Activated CD4-positive, alpha-beta T cell treated with anti-CD3 and anti-CD28 coated beads, Interleukin-2, amount 50 U/mL, for 4 hours (primary cell): ENCODE data around the gene KMT2E.

Experiments
- DNase-seq, 2 experiments: peaks; one replicate each; pipeline ENCODE4 v3.0.0-alpha.2; 2020

KMT2E gene

DNA sequence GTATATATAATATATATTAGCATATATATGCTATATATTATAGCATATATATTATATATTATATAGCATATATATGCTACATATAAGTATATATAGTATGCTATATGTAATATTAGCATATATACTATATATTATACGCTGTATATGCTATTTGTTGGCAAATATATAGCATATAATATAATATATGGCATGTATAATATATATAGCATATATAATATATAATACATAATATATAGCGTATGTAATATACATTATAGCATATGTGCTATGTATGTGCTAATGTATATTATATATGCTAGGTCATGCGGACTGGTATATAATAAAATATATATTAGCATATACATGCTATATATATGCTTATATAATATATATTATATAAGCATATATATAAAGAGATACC lies 72.8 kb downstream of the KMT2E start:
- no peak for DNase-seq

DNA sequence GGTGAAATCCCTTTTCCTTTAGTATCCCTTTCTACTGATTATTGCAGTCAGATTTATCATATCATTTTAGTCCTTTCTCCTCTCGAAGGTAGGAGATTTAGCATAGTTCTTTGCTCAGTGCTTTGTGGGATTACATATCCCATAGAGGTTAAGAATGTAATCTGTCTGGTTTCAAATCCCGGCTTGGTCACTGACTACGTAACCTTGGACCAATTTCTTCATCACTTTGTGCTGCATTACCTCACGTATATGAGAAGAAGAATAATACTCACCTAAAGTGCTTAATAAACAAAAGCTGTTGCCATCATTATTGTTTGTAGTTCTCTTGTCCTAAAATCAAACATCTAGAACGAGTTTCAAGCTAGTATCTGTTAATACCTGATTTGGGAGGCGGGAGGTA lies 74.0 kb downstream of the KMT2E start:
- DNase-seq: no peak

DNA sequence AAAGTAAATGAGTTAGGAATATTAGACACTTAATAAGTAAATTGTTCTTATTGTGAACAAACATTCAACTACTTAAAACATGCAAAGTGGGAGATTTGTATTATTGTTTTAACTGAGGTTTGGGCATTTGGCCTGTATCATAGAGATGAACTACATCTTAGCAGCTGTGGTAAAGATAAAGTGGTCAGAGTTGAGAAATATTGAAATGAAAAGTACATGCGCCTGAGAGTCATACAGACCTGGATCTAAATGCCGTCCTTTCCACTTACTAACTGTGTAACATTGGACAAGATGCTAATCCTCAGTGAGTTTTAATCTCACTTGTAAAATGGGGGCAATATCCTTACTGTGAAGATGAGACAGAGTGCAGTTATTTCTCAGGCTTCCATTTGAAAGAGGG lies 74.5 kb downstream of the KMT2E start:
- no peak for DNase-seq

DNA sequence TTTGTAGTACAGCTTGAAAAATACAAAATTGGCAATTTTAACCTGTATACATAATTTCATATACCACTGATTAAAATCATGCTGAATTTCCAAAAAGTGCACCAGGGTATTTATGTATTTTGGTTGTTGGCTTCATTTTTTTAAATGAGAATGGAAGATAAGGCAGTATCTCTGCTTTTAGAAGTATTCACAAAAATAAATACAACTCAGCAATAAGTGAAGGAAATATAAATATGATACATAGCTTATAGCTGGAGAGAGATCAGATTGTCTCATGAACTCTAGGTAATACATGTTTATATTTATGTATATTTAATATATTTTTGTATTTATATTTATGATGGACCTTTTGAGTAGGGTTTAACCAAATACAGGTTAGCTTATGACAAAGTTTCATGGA lies 81.0 kb downstream of the KMT2E start:
- no peak for DNase-seq

DNA sequence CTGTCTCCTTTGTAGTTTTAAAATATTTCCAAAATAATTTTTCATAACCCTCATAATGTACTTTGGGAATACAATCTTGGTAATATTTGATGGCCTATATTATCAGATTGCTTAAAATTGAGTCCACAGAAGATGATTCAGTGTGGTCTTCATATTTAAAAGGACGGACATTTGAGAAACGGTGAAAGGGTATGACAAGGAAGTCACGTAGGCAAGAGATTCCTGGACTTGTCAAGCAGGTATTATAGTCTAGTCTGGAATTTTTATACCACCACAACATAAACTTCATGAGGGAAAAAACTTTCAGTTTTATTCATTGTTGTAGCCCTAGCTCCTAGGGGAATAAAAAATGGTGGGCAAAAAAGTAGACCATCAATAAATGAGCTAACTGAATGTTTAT lies 82.3 kb downstream of the KMT2E start:
- no peak for DNase-seq

DNA sequence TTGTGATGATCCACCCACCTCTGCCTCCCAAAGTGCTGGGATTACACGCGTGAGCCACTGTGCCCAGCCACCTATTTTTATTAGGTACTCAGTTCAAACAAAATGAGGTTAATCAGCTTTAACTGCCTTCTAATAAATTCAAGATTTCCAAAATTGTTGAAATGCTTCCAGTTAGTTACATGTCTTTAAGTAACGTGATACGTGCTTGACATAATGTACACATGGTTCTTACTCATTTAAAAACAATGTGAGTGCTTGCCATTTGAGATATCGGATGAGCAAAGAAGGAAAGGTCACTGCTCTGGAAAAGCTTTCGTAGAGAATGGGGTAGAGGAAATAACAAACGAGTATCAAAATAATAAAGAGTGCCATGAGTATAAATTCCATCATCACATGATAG lies 83.6 kb downstream of the KMT2E start:
- DNase-seq: no peak

DNA sequence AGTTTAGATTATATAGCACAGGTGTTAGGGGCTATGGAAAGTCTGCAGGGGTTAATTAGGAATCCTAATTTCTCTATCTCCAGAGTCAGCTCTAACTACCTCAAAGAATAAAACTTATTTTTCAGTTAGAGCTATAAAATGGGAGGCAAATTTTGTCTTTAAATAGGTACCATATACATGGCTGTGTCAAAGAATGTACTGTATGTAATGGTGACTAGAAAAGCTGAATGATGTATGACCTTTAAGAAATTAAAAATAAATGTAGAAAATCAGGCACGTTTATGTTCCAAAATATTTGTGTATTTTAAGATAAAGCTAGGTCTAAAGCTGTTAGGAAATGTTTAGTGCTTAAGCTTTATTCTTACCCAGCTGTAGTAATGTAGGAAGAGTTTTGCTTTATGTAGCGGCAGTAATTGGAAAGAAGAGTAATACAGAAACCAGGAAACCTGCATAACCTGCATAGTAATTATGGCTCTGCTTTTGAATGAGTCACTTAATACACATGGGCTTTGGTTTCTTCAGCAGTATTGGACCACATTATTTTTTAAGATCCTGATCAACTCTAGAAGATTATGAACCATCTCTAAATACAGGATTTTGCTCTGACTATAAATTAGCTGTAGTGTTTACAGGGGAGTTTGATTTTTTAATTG lies 85.0 kb downstream of the KMT2E start:
- DNase-seq: no peak

DNA sequence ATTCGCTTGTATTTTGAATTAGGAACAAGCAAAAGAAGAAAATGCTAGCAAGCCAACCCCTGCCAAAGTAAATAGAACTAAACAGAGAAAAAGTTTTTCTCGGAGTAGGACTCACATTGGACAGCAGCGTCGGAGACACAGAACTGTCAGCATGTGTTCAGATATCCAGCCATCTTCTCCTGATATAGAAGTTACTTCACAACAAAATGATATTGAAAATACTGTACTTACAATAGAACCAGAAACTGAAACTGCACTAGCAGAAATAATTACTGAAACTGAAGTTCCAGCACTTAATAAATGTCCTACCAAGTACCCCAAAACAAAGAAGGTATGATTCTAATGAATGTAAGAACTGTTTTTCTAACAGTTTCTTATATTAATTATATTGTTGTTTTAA lies 87.9 kb downstream of the KMT2E start:
- no peak for DNase-seq

DNA sequence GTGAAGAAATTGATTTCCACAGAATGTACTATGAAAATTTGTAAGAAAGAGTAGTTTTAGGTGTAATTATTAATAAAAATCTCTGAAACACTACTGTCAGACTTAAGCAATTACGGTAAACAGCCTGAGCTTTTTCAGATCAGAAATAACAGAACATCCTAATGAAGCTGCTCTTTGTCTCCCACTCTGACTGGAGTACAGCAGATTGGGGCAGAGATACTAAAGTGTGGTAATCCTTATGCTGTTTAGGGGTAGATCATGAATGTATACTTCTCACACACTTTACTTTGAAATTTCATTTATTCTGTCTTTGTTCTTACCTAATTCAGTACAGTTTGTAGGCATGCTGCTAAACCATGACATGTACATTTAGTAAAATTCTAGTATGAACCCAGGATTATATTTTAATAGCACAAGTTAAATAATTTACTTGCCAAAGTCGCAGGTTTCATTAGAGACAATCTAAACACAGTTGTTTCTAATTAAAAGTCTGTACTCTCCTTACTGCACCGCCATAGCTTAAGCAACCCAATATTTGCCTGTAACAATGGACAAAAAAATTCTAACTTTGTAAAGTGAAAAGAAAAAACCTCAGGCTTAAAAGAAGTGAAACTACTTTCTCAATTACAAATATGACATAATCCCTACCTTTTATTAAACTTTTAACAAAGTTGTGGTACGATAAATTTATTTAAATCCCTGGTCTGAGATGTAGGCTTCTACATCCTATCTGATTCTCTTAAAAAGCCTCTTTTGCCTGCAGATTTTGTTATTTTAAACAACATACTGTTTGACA lies 88.8 kb downstream of the KMT2E start:
- DNase-seq: no peak

DNA sequence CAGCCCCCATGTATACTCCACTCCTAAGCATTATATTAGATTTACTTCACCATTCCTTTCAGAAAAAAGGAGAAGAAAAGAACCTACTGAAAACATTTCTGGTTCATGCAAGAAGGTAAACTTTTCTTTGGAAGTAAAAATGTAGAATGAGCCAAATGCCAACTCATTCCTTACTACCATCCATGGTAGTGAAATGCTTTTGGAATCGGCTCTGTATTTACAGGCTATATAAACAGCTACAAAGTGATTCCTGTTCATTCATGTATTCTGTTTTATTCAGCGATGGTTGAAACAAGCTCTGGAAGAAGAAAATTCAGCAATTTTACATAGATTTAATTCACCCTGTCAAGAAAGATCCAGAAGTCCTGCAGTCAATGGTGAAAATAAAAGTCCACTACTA lies 91.6 kb downstream of the KMT2E start:
- no peak for DNase-seq

DNA sequence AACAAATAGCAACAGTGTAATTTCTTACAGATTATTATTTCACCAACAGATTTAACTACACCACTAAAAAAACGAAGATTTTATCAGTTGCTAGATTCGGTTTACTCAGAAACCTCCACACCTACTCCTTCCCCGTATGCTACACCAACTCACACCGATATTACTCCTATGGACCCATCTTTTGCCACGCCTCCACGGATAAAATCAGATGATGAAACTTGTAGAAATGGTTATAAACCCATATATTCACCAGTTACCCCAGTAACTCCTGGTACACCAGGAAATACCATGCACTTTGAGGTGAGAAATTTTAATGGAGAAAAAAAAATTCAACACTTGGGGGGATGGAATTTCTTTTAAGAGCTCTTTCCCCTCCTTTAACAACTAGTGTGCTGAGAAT lies 92.5 kb downstream of the KMT2E start:
- DNase-seq: no peak

DNA sequence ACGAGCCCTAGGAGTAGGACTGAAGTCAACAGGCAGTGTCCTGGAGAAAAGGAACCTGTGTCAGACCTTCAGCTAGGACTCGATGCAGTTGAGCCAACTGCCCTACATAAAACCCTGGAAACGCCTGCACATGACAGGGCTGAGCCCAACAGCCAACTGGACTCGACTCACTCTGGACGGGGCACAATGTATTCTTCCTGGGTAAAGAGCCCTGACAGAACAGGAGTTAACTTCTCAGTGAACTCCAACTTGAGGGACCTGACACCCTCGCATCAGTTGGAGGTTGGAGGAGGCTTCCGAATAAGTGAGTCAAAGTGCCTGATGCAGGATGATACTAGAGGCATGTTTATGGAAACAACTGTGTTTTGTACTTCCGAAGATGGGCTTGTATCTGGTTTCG lies 93.5 kb downstream of the KMT2E start:
- no peak for DNase-seq

DNA sequence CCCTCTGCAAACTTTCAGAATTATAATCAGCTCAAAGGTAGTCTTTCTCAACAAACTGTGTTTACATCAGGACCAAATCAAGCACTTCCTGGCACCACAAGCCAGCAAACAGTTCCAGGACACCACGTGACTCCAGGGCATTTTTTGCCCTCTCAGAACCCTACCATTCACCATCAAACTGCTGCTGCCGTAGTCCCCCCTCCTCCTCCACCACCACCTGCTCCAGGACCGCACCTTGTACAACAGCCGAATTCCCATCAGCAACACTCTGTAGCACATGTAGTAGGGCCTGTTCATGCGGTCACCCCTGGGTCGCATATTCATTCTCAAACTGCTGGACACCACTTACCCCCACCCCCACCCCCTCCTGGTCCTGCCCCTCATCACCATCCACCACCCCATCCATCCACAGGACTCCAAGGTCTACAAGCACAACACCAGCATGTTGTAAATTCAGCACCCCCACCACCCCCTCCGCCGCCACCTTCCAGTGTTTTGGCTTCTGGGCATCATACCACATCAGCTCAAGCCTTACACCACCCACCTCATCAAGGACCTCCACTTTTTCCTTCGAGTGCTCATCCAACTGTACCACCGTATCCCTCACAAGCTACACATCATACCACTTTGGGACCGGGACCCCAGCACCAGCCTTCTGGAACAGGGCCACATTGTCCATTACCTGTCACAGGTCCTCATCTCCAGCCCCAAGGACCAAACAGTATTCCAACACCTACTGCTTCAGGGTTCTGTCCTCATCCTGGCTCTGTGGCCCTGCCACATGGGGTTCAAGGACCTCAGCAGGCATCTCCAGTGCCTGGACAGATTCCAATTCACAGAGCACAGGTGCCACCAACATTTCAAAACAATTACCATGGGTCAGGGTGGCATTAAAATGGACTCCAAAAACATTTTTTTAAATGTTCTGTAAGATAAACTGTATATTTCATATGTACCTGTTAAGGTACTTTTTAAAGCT lies 98.7 kb downstream of the KMT2E start:
- DNase-seq: no peak

DNA sequence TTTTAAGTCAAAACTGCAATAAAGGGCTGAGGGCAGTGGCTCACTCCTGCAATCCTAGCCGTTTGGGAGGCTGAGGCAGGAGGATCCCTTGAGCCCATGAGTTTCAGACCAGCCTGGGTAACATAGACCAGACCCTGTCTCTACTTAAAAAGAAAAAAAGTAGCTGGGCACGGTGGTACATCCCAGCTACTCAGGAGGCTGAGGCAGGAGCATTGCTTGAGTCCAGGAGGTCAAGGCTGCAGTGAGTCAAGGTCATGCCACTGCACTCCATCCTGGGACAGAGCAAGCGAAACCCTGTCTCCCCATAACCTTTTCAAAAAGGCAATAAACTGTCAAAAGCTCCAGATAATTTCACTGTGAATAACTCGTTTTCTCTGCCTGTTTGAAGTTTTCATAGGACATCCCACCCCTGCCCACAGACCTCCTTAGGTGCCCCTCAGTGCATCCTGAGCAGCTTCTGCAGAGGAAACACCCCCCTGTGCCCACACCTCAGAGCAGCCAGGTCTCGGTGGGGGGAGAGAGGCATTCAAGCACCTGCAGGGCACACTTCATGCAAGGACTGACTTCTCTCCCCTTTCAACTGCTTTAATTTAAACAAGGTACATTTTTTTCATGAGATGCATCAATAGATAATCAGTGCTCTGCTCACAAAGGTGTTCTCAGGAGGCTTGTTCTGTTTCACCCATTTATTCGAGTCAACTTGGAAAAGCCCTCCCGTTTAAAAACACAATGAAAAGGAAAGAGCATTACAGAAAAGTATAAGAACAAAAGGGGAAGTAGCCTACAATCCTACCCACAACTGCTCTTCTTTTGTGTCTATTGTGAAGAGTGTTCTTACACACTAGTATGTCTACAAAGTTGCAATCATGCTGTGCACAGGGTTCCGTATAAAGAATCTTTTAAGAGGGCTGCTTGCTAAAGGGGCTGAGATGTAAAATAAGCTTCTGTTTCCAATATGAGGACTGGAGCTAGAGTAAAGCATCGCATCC lies 104.9 kb downstream of the KMT2E start:
- DNase-seq: no peak

DNA sequence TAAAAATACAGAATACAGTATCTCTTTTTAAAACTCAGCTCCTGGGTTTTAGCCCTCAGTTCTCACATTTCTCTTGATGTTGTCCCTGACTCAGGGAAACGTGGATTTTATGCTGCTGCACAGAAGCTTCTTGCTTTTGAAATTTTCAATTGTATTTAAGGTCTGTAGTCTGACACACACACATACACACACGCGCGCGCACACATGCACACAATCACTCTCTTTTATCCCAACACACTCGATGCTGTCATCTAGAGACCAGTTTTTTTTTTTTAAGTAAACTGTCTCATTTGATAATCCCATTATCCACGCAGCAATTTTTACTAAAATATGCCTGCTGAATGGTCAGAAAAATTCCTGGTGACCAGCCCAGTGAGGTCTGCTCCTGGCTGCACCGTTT lies 108.6 kb downstream of the KMT2E start:
- no peak for DNase-seq

DNA sequence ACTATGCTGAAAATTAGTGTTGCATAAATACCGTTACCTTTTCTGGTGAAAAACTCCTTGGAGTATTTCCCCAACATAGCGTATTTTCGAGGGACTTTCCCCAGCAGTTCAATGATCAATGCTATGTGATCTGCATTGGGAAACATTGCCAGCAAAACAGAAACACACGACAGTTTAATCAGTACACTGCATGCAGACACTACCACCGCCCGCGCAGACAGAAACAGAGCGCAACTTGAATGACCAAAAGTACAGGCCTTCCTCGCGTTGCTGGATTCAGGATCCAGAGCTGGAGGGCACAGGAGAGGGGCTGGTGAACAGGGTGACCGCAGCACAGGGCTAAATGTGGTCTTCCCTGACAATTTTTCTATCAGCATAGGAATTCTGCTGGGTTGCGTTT lies 111.7 kb downstream of the KMT2E start:
- no peak for DNase-seq

DNA sequence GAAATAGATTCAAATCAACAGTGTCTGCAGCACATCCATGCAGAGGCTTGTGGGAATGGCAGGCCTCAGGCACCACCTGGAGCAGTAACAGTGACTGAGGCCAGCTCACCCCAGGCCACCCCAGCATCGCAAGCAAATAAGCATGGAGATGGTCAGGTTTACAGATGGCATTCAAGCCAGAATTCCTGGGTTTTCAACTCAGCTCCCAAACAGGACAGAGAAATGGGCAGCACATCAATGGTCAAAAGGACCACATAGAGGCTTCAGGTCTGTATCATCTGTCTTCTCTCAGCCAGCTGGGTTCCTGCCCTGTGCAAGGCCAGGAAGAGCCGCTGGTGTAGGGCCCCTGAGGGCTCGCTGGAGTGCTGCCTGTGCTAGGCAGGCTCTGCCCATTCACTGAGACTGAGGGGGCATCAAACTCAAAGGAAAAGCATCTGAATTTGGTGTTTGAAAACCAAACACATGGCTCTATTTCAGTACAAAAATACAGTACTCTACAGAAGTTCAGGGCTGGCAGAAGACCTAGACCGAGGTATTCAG lies 112.5 kb downstream of the KMT2E start:
- DNase-seq: no peak

DNA sequence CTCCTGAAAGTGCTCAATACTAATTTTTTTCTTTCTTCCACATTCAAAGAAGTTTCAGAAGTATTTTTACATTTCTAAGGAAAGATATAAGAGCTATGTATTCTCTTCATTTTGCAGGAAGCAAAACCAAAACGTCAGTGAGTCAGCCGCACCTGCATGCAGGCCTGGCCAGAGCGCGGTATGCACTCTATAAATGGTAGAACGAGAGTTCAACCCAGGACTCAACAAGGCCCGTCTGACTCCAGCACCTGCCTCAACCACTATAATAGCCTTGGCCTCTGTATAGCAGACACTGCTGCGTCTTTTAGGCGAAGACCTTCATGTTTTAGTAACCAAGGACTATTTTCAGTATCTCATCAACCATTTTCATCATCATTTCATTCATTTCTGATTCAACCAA lies 113.2 kb downstream of the KMT2E start:
- DNase-seq: no peak

DNA sequence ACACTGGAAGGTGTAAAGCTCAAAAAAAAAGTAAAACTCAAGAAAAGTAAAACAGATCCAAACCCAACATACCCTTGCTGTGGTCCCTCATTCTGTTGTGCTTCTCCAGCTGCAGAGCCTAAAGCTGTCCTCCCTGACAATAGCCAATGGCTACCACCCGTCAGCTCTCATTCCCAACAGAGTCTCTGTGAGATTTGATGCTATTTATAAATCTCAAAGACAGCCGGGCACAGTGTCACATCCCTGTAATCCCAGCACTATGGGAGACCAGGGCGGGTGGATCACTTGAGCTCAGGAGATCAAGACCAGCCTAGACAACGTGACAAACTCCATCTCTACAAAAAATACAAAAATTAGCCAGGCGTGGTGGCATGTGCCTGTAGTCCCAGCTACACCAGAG lies 116.0 kb downstream of the KMT2E start:
- no peak for DNase-seq

DNA sequence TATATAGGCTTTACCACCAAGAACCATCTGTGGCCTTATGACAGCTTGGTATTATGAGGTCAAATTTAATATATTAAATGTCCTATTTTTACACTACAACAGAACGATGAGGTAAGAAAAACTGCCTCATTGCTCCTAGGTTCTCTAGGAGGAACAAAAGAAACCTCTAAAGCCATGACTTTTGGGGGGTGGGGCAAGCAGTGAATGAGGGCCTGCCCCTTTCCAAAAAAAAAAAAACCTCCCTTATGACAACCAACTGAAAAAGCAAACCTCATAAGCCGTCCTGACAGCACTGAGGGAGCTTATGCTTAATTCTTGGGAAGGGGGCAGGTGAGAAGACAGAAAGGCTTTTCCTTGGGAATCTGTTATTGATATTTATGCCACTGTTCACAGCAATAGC lies 116.6 kb downstream of the KMT2E start:
- no peak for DNase-seq

DNA sequence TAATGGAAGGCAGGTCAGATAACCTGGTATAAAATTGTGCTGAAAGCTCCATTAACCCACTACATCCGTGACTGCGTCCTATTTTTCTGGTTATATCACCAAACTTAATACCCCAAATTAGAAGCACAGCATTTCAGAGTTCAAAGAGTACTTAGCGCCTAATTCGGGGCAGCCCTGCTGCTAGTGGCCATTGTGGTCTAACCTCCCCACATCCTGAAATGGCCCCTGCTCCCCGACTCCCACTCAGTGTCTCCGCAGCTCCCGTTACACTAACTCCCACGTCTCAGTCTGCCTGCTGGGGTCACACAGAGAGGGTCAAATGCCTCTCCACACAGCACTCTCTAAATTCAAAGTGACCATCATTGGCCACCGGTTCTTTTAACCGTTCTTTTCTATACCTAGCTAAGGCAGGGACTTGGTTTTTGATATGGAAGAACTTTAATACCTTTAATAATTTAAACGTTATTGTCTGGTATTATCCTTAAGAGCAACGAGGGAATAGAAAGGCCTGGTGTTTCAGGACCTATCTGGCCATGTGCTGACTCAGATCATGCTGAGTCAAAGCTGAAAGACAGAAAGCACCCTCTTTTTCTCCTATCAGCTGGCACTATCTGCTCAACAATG lies 117.1 kb downstream of the KMT2E start:
- DNase-seq: no peak

DNA sequence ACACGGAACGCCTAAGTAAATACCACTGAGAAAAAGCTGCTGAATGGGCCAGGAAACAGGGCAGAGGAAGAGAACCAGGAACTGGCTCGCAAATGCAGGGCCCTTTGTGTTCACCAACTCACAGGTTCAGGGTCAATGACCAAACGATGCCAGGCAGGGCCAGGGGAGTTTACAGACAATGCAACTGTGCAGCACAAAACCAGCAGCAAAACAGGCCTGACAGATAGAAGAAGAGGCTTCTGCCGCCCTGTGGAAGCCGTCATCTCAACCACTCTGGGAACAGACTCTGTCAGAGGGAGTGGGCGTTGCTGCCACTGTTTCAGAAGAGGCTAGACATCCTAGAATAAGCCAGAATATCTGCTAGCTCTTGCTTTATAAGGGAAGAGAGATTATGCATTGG lies 117.9 kb downstream of the KMT2E start:
- DNase-seq: no peak
